Neuronal stem cell (in vitro differentiated cells): Measurements from ENCODE around the gene KANSL1.

Experiments used
- DNase-seq: peaks from one replicate; pipeline ENCODE4 v3.0.0-alpha.2; 2013; ENCODE audit warnings: low spot score
- H2AFZ ChIP-seq: one replicate; pipeline ENCODE4 v1.6.1; 2013; ENCODE audit warnings: mild to moderate bottlenecking, low read length, inconsistent platforms
- H2AK5ac ChIP-seq: 2 replicates; pipeline ENCODE4 v1.6.1; 2013; ENCODE audit warnings: low read depth, mild to moderate bottlenecking, inconsistent platforms, low read length, moderate library complexity, mixed read lengths
- H2BK120ac ChIP-seq: 2 replicates; pipeline ENCODE4 v1.6.1; 2013; ENCODE audit warnings: low read depth, mild to moderate bottlenecking, inconsistent platforms, low read length, moderate library complexity, mixed read lengths
- H2BK12ac ChIP-seq: one replicate; pipeline ENCODE4 v1.6.1; 2013; ENCODE audit warnings: low read length, inconsistent platforms
- H2BK15ac ChIP-seq: 2 replicates; pipeline ENCODE4 v1.6.1; 2013; ENCODE audit warnings: mild to moderate bottlenecking, low read length, inconsistent platforms, mixed read lengths
- H2BK5ac ChIP-seq: one replicate; pipeline ENCODE4 v1.6.1; 2013; ENCODE audit warnings: inconsistent platforms, mild to moderate bottlenecking, low read length, moderate library complexity
- H3K14ac ChIP-seq: one replicate; pipeline ENCODE4 v1.6.1; 2013; ENCODE audit warnings: low read length, inconsistent platforms
- H3K18ac ChIP-seq: 2 replicates; pipeline ENCODE4 v1.6.1; 2013; ENCODE audit warnings: low read length, inconsistent platforms
- H3K23ac ChIP-seq: 2 replicates; pipeline ENCODE4 v1.6.1; 2013; ENCODE audit warnings: low read depth, mild to moderate bottlenecking, mixed read lengths, low read length, inconsistent platforms; ENCODE audit not compliant: poor library complexity
- H3K27ac ChIP-seq: replicated peaks from 3 replicates; pipeline ENCODE4 v1.5.1; 2013; ENCODE audit warnings: low read length, inconsistent platforms
- H3K27me3 ChIP-seq, 3 experiments: 2 replicates each; pipeline ENCODE4 v1.6.1; 2013; ENCODE audit warnings: low read length in 3 of 3, mild to moderate bottlenecking in 2 of 3, inconsistent platforms in 1 of 3, low read depth in 1 of 3, mixed read lengths in 1 of 3, moderate library complexity in 1 of 3; ENCODE audit not compliant: control insufficient read depth in 3 of 3, insufficient read depth in 3 of 3
- H3K36me3 ChIP-seq, 2 donors: replicated peaks in 1 of 2; 2 replicates each; pipeline ENCODE4 v1.6.1; 2013; ENCODE audit warnings: low read length in 2 of 2; ENCODE audit not compliant: control insufficient read depth in 2 of 2, insufficient read depth in 2 of 2
- H3K4ac ChIP-seq: 2 replicates; pipeline ENCODE4 v1.6.1; 2013; ENCODE audit warnings: inconsistent platforms, mild to moderate bottlenecking, low read length, moderate library complexity
- H3K4me1 ChIP-seq, 2 donors: 1 replicate in 1 of 2; 2 replicates in 1 of 2; pipeline ENCODE4 v1.6.1; 2013; ENCODE audit warnings: low read length in 2 of 2, low read depth in 1 of 2; ENCODE audit not compliant: control insufficient read depth in 2 of 2, insufficient read depth in 1 of 2
- H3K4me2 ChIP-seq: one replicate; pipeline ENCODE4 v1.6.1; 2013; ENCODE audit warnings: mild to moderate bottlenecking, low read length, inconsistent platforms; ENCODE audit not compliant: insufficient read depth, poor library complexity, severe bottlenecking
- H3K4me3 ChIP-seq, 2 donors: 2 replicates each; pipeline ENCODE4 v1.5.1; 2013; ENCODE audit warnings: low read length in 2 of 2, mild to moderate bottlenecking in 2 of 2, inconsistent platforms in 1 of 2, moderate library complexity in 1 of 2
- H3K79me1 ChIP-seq: one replicate; pipeline ENCODE4 v1.6.1; 2013; ENCODE audit warnings: low read depth, mild to moderate bottlenecking, inconsistent platforms, low read length, moderate library complexity
- H3K9ac ChIP-seq: one replicate; pipeline ENCODE4 v1.6.1; 2013; ENCODE audit warnings: mild to moderate bottlenecking, low read depth, low read length, inconsistent platforms; ENCODE audit not compliant: poor library complexity
- H3K9me3 ChIP-seq, 2 donors: replicated peaks in 1 of 2; 2 replicates each; pipeline versions ENCODE3 to v1.6.1; 2013; ENCODE audit warnings: low read length in 2 of 2, mild to moderate bottlenecking in 2 of 2, inconsistent platforms in 1 of 2, low read depth in 1 of 2, mixed read lengths in 1 of 2, moderate library complexity in 1 of 2; ENCODE audit not compliant: control insufficient read depth in 2 of 2, insufficient read depth in 1 of 2
- H4K8ac ChIP-seq: one replicate; pipeline ENCODE4 v1.6.1; 2013; ENCODE audit warnings: low read depth, mild to moderate bottlenecking, inconsistent platforms, low read length, moderate library complexity
- H4K91ac ChIP-seq: one replicate; pipeline ENCODE4 v1.6.1; 2013; ENCODE audit warnings: low read length, low read depth, mild to moderate bottlenecking, inconsistent platforms; ENCODE audit not compliant: poor library complexity
- WGBS, 2 donors: extraction: QIAGEN DNeasy Blood & Tissue Kit; methylation state at CpG; one replicate each; pipeline ENCODE4 v1.1.7; 2013; ENCODE audit warnings: missing lambda C conversion rate in 2 of 2, mixed read lengths in 1 of 2; ENCODE audit not compliant: insufficient read length in 2 of 2, insufficient replicate concordance in 1 of 2; ENCODE audit errors: extremely low coverage in 2 of 2; 5-methylcytosine and 5-hydroxymethylcytosine counted together

KANSL1 gene

GRCh38 chr17:46025510-46026165 is 167.6 kb downstream of the KANSL1 start:
- peak overlapping the region; percentile 44 for H3K18ac ChIP-seq
- peak overlapping the region; percentile 56 for H3K23ac ChIP-seq
- no peak overlapping the region for H2AFZ ChIP-seq
- peak overlapping the region; percentile 42 for H2AK5ac ChIP-seq
- no peak overlapping the region for H2BK120ac ChIP-seq
- no peaks in the 10 kb centered on the region for H3K27me3 ChIP-seq
- no peak overlapping the region for H3K4ac ChIP-seq
- H3K9ac ChIP-seq = peak overlapping the region; percentile 6
- peak overlapping the region in 1 of 2 donors; percentile 17 for H3K4me3 ChIP-seq
- no peak overlapping the region for H4K8ac ChIP-seq
- H3K27ac ChIP-seq = no peak overlapping the region
- H2BK15ac ChIP-seq = no peak overlapping the region
- no peak overlapping the region for H4K91ac ChIP-seq
- no peaks in the 10 kb centered on the region for H3K79me1 ChIP-seq
- DNase-seq = no peak
- H3K9me3 ChIP-seq = peaks cover 0 to 2% of the 10 kb centered on the region in 2 donors
- H3K14ac ChIP-seq = no peak overlapping the region
- peaks cover 0 to 20% of the 10 kb centered on the region in 2 donors for H3K4me1 ChIP-seq
- H3K36me3 ChIP-seq = peaks cover 11 to 68% of the 10 kb centered on the region in 2 donors
- no peak overlapping the region for H3K4me2 ChIP-seq
- H2BK12ac ChIP-seq = no peak overlapping the region
- no CpG with 5 or more reads among the region's 8 CpGs for WGBS, 2 donors
- no peak overlapping the region for H2BK5ac ChIP-seq

- Histone ChIP-seq H3K4me3 (no peak overlapping the region), H3K4ac (no peak overlapping the region), H2BK5ac (no peak overlapping the region), H3K9ac (no peak overlapping the region), H3K27me3 (no peaks in the 10 kb centered on the region), H2AK5ac (no peak overlapping the region), H3K4me2 (no peak overlapping the region), H3K79me1 (no peaks in the 10 kb centered on the region), H4K8ac (no peak overlapping the region), H4K91ac (no peak overlapping the region), H3K23ac (peak overlapping the region; percentile 56), H2BK120ac (no peak overlapping the region), H2BK15ac (no peak overlapping the region), H3K9me3 (peaks cover 0 to 2% of the 10 kb centered on the region in 2 donors), H3K36me3 (peaks cover 7 to 62% of the 10 kb centered on the region in 2 donors), H2BK12ac (no peak overlapping the region), H2AFZ (no peak overlapping the region), H3K18ac (no peak overlapping the region), H3K14ac (no peak overlapping the region), H3K27ac (no peak overlapping the region), H3K4me1 (peaks cover 0 to 20% of the 10 kb centered on the region in 2 donors)
- no CpG with 5 or more reads among the region's 10 CpGs for WGBS, 2 donors
- no peak for DNase-seq
These were observed 168.2 kb downstream of the KANSL1 start for GRCh38 chr17:46025060-46025459.

- H2AK5ac ChIP-seq = no peak overlapping the region
- peak overlapping the region; percentile 36 for H3K9ac ChIP-seq
- no peak overlapping the region for H2BK120ac ChIP-seq
- H3K14ac ChIP-seq = no peak overlapping the region
- WGBS, 2 donors = no CpG with 5 or more reads among the region's 14 CpGs
- H3K79me1 ChIP-seq = no peaks in the 10 kb centered on the region
- H3K23ac ChIP-seq = no peak overlapping the region
- H3K36me3 ChIP-seq = peaks cover 7 to 57% of the 10 kb centered on the region in 2 donors
- H3K4ac ChIP-seq = no peak overlapping the region
- no peak overlapping the region for H2BK15ac ChIP-seq
- H3K4me1 ChIP-seq = peaks cover 0 to 20% of the 10 kb centered on the region in 2 donors
- no peak overlapping the region for H3K4me3 ChIP-seq
- H3K4me2 ChIP-seq = no peak overlapping the region
- peak overlapping the region; percentile 15 for H3K18ac ChIP-seq
- H4K8ac ChIP-seq = no peak overlapping the region
- H2BK12ac ChIP-seq = no peak overlapping the region
- no peak overlapping the region for H2BK5ac ChIP-seq
- no peak overlapping the region for H3K27ac ChIP-seq
- no peaks in the 10 kb centered on the region for H3K27me3 ChIP-seq
- peaks cover 0 to 2% of the 10 kb centered on the region in 2 donors for H3K9me3 ChIP-seq
- H4K91ac ChIP-seq = no peak overlapping the region
- H2AFZ ChIP-seq = no peak overlapping the region
- DNase-seq = no peak
These were observed 168.6 kb downstream of the KANSL1 start for GRCh38 chr17:46024590-46024989.

- no peak overlapping the region for H4K8ac ChIP-seq
- peak overlapping the region; percentile 74 for H3K18ac ChIP-seq
- H2AK5ac ChIP-seq = no peak overlapping the region
- H3K27me3 ChIP-seq = no peaks in the 10 kb centered on the region
- H3K23ac ChIP-seq = peak overlapping the region; percentile 44
- no peak for DNase-seq
- H4K91ac ChIP-seq = no peak overlapping the region
- no peak overlapping the region for H2BK12ac ChIP-seq
- H3K4ac ChIP-seq = no peak overlapping the region
- H3K36me3 ChIP-seq = peaks cover 7 to 50% of the 10 kb centered on the region in 2 donors
- no peak overlapping the region for H3K4me2 ChIP-seq
- H2AFZ ChIP-seq = no peak overlapping the region
- H3K9ac ChIP-seq = no peak overlapping the region
- WGBS, 2 donors = no CpG with 5 or more reads among the region's 24 CpGs
- no peak overlapping the region for H3K14ac ChIP-seq
- no peak overlapping the region for H2BK5ac ChIP-seq
- H3K9me3 ChIP-seq = peaks cover 0 to 2% of the 10 kb centered on the region in 2 donors
- H2BK120ac ChIP-seq = no peak overlapping the region
- no peak overlapping the region for H2BK15ac ChIP-seq
- peaks cover 0 to 18% of the 10 kb centered on the region in 2 donors for H3K4me1 ChIP-seq
- no peak overlapping the region for H3K27ac ChIP-seq
- H3K79me1 ChIP-seq = no peaks in the 10 kb centered on the region
- H3K4me3 ChIP-seq = no peak overlapping the region
These were observed 169.3 kb downstream of the KANSL1 start for GRCh38 chr17:46023783-46024388.
